ENCODE data around the gene PTPRD. TPM values are rescaled to one million over a fixed set of nuclear protein-coding genes. Genes with fewer than 3 reads are reported as not detected.

The PTPRD gene
- total RNA-seq, 1 experiment from 2014 or later: 0.02 TPM

DNA sequence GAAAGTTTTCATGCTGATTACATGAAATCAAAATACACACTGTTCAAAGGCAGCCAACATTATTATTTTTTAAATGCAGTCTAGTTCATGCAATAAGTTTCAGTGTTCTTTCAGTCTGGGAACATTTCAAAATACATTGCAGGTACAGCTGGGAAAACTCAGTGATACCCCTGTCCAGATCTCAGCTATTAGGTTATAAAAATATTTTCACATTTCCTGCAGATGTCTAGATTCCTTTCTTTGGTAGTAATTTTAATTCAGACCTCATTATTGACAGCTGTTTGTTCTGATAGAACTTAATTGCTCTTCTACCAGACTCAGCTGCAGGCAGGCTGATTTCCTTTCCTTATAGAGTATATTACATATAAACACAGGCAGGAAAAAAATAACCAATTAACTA is 2256.4 kb downstream of the PTPRD start:
- Histone ChIP-seq H3K36me3 (ENCODE audit: control insufficient read depth in 1 of 2, insufficient read depth in 2 of 2, low read length in 2 of 2) (no peaks in the 10 kb centered on the region), H3K27me3 (ENCODE audit: insufficient read depth, low read length) (no peaks in the 10 kb centered on the region), H3K79me2 (ENCODE audit: insufficient read depth, low read length) (no peaks in the 10 kb centered on the region), H3K4me2 (ENCODE audit: low read length) (no peak overlapping the region), H3K4me1 (ENCODE audit: control insufficient read depth in 1 of 2, insufficient read depth in 2 of 2, low read length in 2 of 2) (no peaks in the 10 kb centered on the region), H3K9me3 (ENCODE audit: control insufficient read depth in 1 of 2, insufficient read depth in 1 of 2, low read depth in 1 of 2, low read length in 2 of 2) (peaks cover 9 to 24% of the 10 kb centered on the region in 2 experiments; a peak in 3 of 4 replicates), H3K9me2 (ENCODE audit: insufficient read depth) (no peaks in the 10 kb centered on the region), H3K4me3 (replicated peaks in 1 of 2; ENCODE audit: low read depth in 1 of 2, low read length in 2 of 2) (no peak overlapping the region), H3K27ac (ENCODE audit: low read depth, low read length) (no peak overlapping the region), H4K20me1 (ENCODE audit: insufficient read depth) (no peaks in the 10 kb centered on the region), H3K9ac (ENCODE audit: low read length) (no peak overlapping the region), H2AFZ (ENCODE audit: low read depth, low read length, poor library complexity, severe bottlenecking) (no peak overlapping the region)
- POLR2A ChIA-PET: no interaction called here
- TF ChIP-seq TCF7L2 (IDR thresholded peaks at IDR 0.05; ENCODE audit: borderline replicate concordance, extremely low read depth, insufficient read depth, insufficient read length): no peak
- TF ChIP-seq YY1 (IDR thresholded peaks at IDR 0.05; ENCODE audit: extremely low read depth, insufficient replicate concordance, low read depth, low read length): no peak
- no peak for TF ChIP-seq JUND (IDR thresholded peaks at IDR 0.05)
- TF ChIP-seq ZFX (IDR thresholded peaks at IDR 0.05): no peak
- TF ChIP-seq FOSL1 (IDR thresholded peaks at IDR 0.05; ENCODE audit: low read depth): no peak
- no peak for TF ChIP-seq EZH2 (IDR thresholded peaks at IDR 0.05)
- TF ChIP-seq, protein P1, sequence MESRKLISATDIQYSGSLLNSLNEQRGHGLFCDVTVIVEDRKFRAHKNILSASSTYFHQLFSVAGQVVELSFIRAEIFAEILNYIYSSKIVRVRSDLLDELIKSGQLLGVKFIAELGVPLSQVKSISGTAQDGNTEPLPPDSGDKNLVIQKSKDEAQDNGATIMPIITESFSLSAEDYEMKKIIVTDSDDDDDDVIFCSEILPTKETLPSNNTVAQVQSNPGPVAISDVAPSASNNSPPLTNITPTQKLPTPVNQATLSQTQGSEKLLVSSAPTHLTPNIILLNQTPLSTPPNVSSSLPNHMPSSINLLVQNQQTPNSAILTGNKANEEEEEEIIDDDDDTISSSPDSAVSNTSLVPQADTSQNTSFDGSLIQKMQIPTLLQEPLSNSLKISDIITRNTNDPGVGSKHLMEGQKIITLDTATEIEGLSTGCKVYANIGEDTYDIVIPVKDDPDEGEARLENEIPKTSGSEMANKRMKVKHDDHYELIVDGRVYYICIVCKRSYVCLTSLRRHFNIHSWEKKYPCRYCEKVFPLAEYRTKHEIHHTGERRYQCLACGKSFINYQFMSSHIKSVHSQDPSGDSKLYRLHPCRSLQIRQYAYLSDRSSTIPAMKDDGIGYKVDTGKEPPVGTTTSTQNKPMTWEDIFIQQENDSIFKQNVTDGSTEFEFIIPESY (IDR thresholded peaks at IDR 0.05; ENCODE audit: extremely low read depth, insufficient replicate concordance, low read length): no peak
- no peak for TF ChIP-seq CEBPB (IDR thresholded peaks at IDR 0.05; ENCODE audit: low read depth)
- no peak for TF ChIP-seq SP1 (IDR thresholded peaks at IDR 0.05; ENCODE audit: low read depth)
- TF ChIP-seq SIN3A (IDR thresholded peaks at IDR 0.05; ENCODE audit: low read depth): no peak
- no peak for DNase-seq (ENCODE audit: low read depth, low spot score)
- intact Hi-C loops (cut with micrococcal nuclease): no loop called here
- RAD21 ChIA-PET (ENCODE audit: low non-redundant PET in 1 of 2, low total read pairs in 2 of 2, uncharacterized antibody in 2 of 2, unreplicated experiment in 2 of 2): no interaction called here
- ATAC-seq: no peak
- no TSS peak for BruUV-seq (replicated peaks)
- CTCF ChIA-PET: no interaction called here
